ENCODE data around the gene FAM20C. TPM values are rescaled to one million over a fixed set of nuclear protein-coding genes. Genes with fewer than 3 reads are reported as not detected.

FAM20C gene
- total RNA-seq, 1 experiment from 2014 or later = 35.8 TPM

- Histone ChIP-seq H3K4me3 (ENCODE audit: low read depth, low read length, poor library complexity, severe bottlenecking) (no peak overlapping the region), H3K9me3 (ENCODE audit: low read depth, low read length, poor library complexity, severe bottlenecking) (no peaks in the 10 kb centered on the region), H3K4me1 (ENCODE audit: insufficient read depth, low read length, poor library complexity, severe bottlenecking) (no peaks in the 10 kb centered on the region), H3K36me3 (ENCODE audit: insufficient read depth, low read length, poor library complexity, severe bottlenecking) (no peaks in the 10 kb centered on the region), H3K27me3 (replicated peaks; ENCODE audit: insufficient read depth, low read depth, low read length, poor library complexity) (peaks cover 90% of the 10 kb centered on the region), H3K27ac (ENCODE audit: low read depth, low read length, poor library complexity, severe bottlenecking) (no peak overlapping the region)
- intact Hi-C loops (cut with micrococcal nuclease; ENCODE audit: unreplicated experiment) = no loop called here
- TF ChIP-seq, protein P1, sequence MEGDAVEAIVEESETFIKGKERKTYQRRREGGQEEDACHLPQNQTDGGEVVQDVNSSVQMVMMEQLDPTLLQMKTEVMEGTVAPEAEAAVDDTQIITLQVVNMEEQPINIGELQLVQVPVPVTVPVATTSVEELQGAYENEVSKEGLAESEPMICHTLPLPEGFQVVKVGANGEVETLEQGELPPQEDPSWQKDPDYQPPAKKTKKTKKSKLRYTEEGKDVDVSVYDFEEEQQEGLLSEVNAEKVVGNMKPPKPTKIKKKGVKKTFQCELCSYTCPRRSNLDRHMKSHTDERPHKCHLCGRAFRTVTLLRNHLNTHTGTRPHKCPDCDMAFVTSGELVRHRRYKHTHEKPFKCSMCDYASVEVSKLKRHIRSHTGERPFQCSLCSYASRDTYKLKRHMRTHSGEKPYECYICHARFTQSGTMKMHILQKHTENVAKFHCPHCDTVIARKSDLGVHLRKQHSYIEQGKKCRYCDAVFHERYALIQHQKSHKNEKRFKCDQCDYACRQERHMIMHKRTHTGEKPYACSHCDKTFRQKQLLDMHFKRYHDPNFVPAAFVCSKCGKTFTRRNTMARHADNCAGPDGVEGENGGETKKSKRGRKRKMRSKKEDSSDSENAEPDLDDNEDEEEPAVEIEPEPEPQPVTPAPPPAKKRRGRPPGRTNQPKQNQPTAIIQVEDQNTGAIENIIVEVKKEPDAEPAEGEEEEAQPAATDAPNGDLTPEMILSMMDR (conservative IDR thresholded peaks at IDR 0.05; ENCODE audit: low read depth, low read length) = no peak
- peak; percentile 95 for TF ChIP-seq EZH2 (IDR thresholded peaks at IDR 0.05; ENCODE audit: borderline replicate concordance, low read depth, low read length, poor library complexity, severe bottlenecking)
- ChIA-PET CTCF (no interaction called here), POLR2A (ENCODE audit: low non-redundant PET) (no interaction called here)
- no TSS peak for BruUV-seq (replicated peaks)
- DNase-seq (ENCODE audit: low spot score) = no peak
These were observed 98.4 kb downstream of the FAM20C start for GRCh38 chr7:290554-291372.

- Histone ChIP-seq H3K27ac (ENCODE audit: low read depth, low read length, poor library complexity, severe bottlenecking) (no peak overlapping the region), H3K4me3 (ENCODE audit: low read depth, low read length, poor library complexity, severe bottlenecking) (no peak overlapping the region), H3K9me3 (ENCODE audit: low read depth, low read length, poor library complexity, severe bottlenecking) (no peaks in the 10 kb centered on the region), H3K4me1 (ENCODE audit: insufficient read depth, low read length, poor library complexity, severe bottlenecking) (no peaks in the 10 kb centered on the region), H3K27me3 (replicated peaks; ENCODE audit: insufficient read depth, low read depth, low read length, poor library complexity) (peaks cover 82% of the 10 kb centered on the region), H3K36me3 (ENCODE audit: insufficient read depth, low read length, poor library complexity, severe bottlenecking) (no peaks in the 10 kb centered on the region)
- CTCF ChIA-PET = no interaction called here
- intact Hi-C loops (cut with micrococcal nuclease; ENCODE audit: unreplicated experiment) = no loop called here
- peak; percentile 73 for TF ChIP-seq EZH2 (IDR thresholded peaks at IDR 0.05; ENCODE audit: borderline replicate concordance, low read depth, low read length, poor library complexity, severe bottlenecking)
- TF ChIP-seq, protein P1 (conservative IDR thresholded peaks at IDR 0.05; ENCODE audit: low read depth, low read length) = no peak
- no TSS peak for BruUV-seq (replicated peaks)
- no peak for DNase-seq (ENCODE audit: low spot score)
- POLR2A ChIA-PET (ENCODE audit: low non-redundant PET) = no interaction called here
These were observed 99.2 kb downstream of the FAM20C start for GRCh38 chr7:291373-292092.

GRCh38 chr7:292226-292625, 99.9 kb downstream of the FAM20C start:
- DNase-seq (ENCODE audit: low spot score) = no peak
- ChIA-PET POLR2A (ENCODE audit: low non-redundant PET) (no interaction called here), CTCF (no interaction called here)
- TF ChIP-seq, protein P1 (conservative IDR thresholded peaks at IDR 0.05; ENCODE audit: low read depth, low read length) = no peak
- no peak for TF ChIP-seq EZH2 (IDR thresholded peaks at IDR 0.05; ENCODE audit: borderline replicate concordance, low read depth, low read length, poor library complexity, severe bottlenecking)
- BruUV-seq (replicated peaks) = no TSS peak
- Histone ChIP-seq H3K9me3 (ENCODE audit: low read depth, low read length, poor library complexity, severe bottlenecking) (no peaks in the 10 kb centered on the region), H3K4me1 (ENCODE audit: insufficient read depth, low read length, poor library complexity, severe bottlenecking) (no peaks in the 10 kb centered on the region), H3K4me3 (ENCODE audit: low read depth, low read length, poor library complexity, severe bottlenecking) (no peak overlapping the region), H3K27ac (ENCODE audit: low read depth, low read length, poor library complexity, severe bottlenecking) (no peak overlapping the region), H3K27me3 (replicated peaks; ENCODE audit: insufficient read depth, low read depth, low read length, poor library complexity) (peaks cover 78% of the 10 kb centered on the region), H3K36me3 (ENCODE audit: insufficient read depth, low read length, poor library complexity, severe bottlenecking) (no peaks in the 10 kb centered on the region)
- intact Hi-C loops (cut with micrococcal nuclease; ENCODE audit: unreplicated experiment) = no loop called here

All from A673 (cell line).